22Rv1 (cell line): ENCODE measurements around the gene BICC1.

Experiments
- ZFX ChIP-seq: fragments of 450-650 bp; IDR thresholded peaks from 2 replicates; pipeline ENCODE4 v1.6.1; 2017; ENCODE audit warnings: antibody characterized with exemption, borderline replicate concordance
- TF ChIP-seq, protein P1 (sequence below): fragments of 450-650 bp; IDR thresholded peaks from 2 replicates; pipeline ENCODE4 v1.5.1; 2017; ENCODE audit warnings: mild to moderate bottlenecking

DNA sequence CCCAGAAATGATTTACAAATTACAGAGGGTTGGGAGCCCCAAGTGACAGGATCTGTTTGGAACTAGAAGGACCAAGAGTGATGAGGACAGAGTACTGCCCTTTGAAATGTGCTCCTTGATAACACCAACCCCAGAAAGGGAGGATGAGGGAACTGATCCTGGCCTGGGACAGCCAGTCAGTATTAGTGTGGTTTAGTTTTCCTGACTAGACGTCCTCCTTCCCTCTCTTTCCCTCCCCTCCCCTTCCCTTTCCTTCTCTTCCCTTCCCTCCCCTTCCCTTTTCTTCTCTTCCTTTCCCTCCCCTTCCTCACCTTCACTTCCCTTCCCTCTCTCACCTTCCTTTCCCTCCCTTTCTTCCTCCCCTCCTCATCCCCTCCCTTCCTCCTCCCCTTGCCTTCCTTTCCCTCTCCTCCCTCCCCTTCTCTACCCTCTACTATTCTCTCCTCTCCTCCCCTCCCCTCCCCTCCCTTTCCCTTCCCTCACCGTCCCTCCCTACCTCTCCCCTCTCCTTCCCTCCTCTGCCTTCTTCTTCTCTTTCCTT is 31.0 kb upstream of the BICC1 start:
- TF ChIP-seq, protein P1, sequence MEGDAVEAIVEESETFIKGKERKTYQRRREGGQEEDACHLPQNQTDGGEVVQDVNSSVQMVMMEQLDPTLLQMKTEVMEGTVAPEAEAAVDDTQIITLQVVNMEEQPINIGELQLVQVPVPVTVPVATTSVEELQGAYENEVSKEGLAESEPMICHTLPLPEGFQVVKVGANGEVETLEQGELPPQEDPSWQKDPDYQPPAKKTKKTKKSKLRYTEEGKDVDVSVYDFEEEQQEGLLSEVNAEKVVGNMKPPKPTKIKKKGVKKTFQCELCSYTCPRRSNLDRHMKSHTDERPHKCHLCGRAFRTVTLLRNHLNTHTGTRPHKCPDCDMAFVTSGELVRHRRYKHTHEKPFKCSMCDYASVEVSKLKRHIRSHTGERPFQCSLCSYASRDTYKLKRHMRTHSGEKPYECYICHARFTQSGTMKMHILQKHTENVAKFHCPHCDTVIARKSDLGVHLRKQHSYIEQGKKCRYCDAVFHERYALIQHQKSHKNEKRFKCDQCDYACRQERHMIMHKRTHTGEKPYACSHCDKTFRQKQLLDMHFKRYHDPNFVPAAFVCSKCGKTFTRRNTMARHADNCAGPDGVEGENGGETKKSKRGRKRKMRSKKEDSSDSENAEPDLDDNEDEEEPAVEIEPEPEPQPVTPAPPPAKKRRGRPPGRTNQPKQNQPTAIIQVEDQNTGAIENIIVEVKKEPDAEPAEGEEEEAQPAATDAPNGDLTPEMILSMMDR = no peak
- TF ChIP-seq ZFX = no peak
